Hepatocyte (in vitro differentiated cells): ENCODE data around the gene DDX10.

Experiments used
- EZH2 ChIP-seq: fragments of 200-600 bp; sonication (generic); IDR thresholded peaks from 2 replicates; pipeline ENCODE4 v1.6.1; 2016; ENCODE audit warnings: antibody characterized with exemption, mild to moderate bottlenecking, borderline replicate concordance
- EZH2phosphoT487 ChIP-seq: fragments of 200-600 bp; sonication (generic); IDR thresholded peaks from one replicate; pipeline ENCODE4 v1.6.1; 2018; ENCODE audit warnings: antibody characterized with exemption, mild to moderate bottlenecking, low read depth, moderate library complexity; ENCODE audit not compliant: unreplicated experiment, severe bottlenecking
- TF ChIP-seq, protein P1 (sequence below): fragments of 200-600 bp; sonication (generic); IDR thresholded peaks from 2 replicates; pipeline ENCODE4 v1.5.1; 2016; ENCODE audit warnings: antibody characterized with exemption, mild to moderate bottlenecking; ENCODE audit not compliant: poor library complexity

DNA sequence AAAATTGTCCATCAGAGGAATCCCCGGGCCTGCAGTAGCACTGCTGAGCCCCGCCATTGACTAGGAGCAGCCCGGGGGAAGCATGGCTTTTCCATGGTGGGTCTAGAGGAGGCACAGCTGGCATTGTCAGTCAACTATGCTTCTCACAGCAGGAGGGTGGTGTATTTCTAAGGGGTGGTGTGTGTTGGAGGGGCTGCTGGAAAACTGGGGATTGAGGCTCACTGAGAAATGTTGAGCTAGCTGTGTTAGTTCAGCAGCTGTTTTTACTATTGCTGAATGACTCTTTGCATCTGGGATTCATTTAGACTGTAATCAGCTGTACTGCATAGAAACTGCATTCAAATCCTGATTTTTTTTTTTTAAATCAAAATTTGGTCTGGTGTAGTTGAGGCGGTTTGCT is 5.6 kb downstream of the DDX10 start:
- TF ChIP-seq, protein P1, sequence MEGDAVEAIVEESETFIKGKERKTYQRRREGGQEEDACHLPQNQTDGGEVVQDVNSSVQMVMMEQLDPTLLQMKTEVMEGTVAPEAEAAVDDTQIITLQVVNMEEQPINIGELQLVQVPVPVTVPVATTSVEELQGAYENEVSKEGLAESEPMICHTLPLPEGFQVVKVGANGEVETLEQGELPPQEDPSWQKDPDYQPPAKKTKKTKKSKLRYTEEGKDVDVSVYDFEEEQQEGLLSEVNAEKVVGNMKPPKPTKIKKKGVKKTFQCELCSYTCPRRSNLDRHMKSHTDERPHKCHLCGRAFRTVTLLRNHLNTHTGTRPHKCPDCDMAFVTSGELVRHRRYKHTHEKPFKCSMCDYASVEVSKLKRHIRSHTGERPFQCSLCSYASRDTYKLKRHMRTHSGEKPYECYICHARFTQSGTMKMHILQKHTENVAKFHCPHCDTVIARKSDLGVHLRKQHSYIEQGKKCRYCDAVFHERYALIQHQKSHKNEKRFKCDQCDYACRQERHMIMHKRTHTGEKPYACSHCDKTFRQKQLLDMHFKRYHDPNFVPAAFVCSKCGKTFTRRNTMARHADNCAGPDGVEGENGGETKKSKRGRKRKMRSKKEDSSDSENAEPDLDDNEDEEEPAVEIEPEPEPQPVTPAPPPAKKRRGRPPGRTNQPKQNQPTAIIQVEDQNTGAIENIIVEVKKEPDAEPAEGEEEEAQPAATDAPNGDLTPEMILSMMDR = no peak
- TF ChIP-seq EZH2 (no peak), EZH2phosphoT487 (no peak)
